Chondrocyte (in vitro differentiated cells): ENCODE data around the gene JAKMIP3. TPM values are rescaled to one million over a fixed set of nuclear protein-coding genes. Genes with fewer than 3 reads are reported as not detected.

ENCODE experiments used
- DNase-seq: peaks from one replicate; pipeline ENCODE4 v3.0.0; 2021; ENCODE audit warnings: mixed read lengths, low spot score
- H3K27ac Mint-ChIP-seq: one replicate; pipeline ENCODE4 v1.8.0; 2021; ENCODE audit warnings: mild to moderate bottlenecking, moderate library complexity, mixed read lengths; ENCODE audit not compliant: unreplicated experiment
- H3K27me3 Mint-ChIP-seq: 2 replicates; pipeline ENCODE4 v1.8.0; 2021; ENCODE audit warnings: low read depth, mixed read lengths
- H3K36me3 Mint-ChIP-seq: 2 replicates; pipeline ENCODE4 v1.8.0; 2021; ENCODE audit warnings: low read depth, mixed read lengths
- H3K4me1 Mint-ChIP-seq: 2 replicates; pipeline ENCODE4 v1.8.0; 2021; ENCODE audit warnings: low read depth, mild to moderate bottlenecking, mixed read lengths
- H3K4me3 Mint-ChIP-seq: one replicate; pipeline ENCODE4 v1.8.0; 2021; ENCODE audit warnings: mild to moderate bottlenecking, moderate library complexity, mixed read lengths; ENCODE audit not compliant: unreplicated experiment
- H3K9me3 Mint-ChIP-seq: 2 replicates; pipeline ENCODE4 v1.8.0; 2021; ENCODE audit warnings: low read depth, mixed read lengths
- CTCF ChIP-seq: fragments of 200-600 bp; sonication (generic); IDR thresholded peaks from 2 replicates; pipeline ENCODE4 v1.5.0; 2021; ENCODE audit warnings: antibody characterized with exemption, mild to moderate bottlenecking, moderate library complexity
- total RNA-seq: library from RNA; stranded (reverse); gene quantifications from 3 replicates; pipeline ENCODE4 v1.2.1, GENCODE V29; 2021

Gene JAKMIP3
- total RNA-seq, 1 donor from 2014 or later, result 0.67 TPM

GRCh38 chr10:132109341-132110110, 43.8 kb downstream of the JAKMIP3 start:
- H3K27me3 Mint-ChIP-seq, result peaks cover 19% of the 10 kb centered on the region
- no peaks in the 10 kb centered on the region for H3K4me1 Mint-ChIP-seq
- DNase-seq, result peak; percentile 75
- no peaks in the 10 kb centered on the region for H3K9me3 Mint-ChIP-seq
- no peak for TF ChIP-seq CTCF
- H3K27ac Mint-ChIP-seq, result no peak overlapping the region
- no peak overlapping the region for H3K4me3 Mint-ChIP-seq
- no peaks in the 10 kb centered on the region for H3K36me3 Mint-ChIP-seq

GRCh38 chr10:132110111-132110521, 44.4 kb downstream of the JAKMIP3 start:
- Mint-ChIP-seq H3K27ac (no peak overlapping the region), H3K9me3 (no peaks in the 10 kb centered on the region), H3K4me1 (no peaks in the 10 kb centered on the region), H3K27me3 (peaks cover 19% of the 10 kb centered on the region), H3K36me3 (no peaks in the 10 kb centered on the region), H3K4me3 (no peak overlapping the region)
- DNase-seq, result peak; percentile 88
- TF ChIP-seq CTCF, result no peak

GRCh38 chr10:132110713-132111112, 45.0 kb downstream of the JAKMIP3 start:
- DNase-seq, result no peak
- peaks cover 19% of the 10 kb centered on the region for H3K27me3 Mint-ChIP-seq
- H3K27ac Mint-ChIP-seq, result no peak overlapping the region
- no peak overlapping the region for H3K4me3 Mint-ChIP-seq
- TF ChIP-seq CTCF, result no peak
- peaks cover 4% of the 10 kb centered on the region for H3K4me1 Mint-ChIP-seq
- no peaks in the 10 kb centered on the region for H3K36me3 Mint-ChIP-seq
- H3K9me3 Mint-ChIP-seq, result no peaks in the 10 kb centered on the region

- no peak for TF ChIP-seq CTCF
Measured at GRCh38 chr10:132111121-132111731, 45.5 kb downstream of the JAKMIP3 start.

GRCh38 chr10:132111871-132112341, 46.2 kb downstream of the JAKMIP3 start:
- Mint-ChIP-seq H3K27me3 (peaks cover 19% of the 10 kb centered on the region), H3K27ac (no peak overlapping the region), H3K4me1 (peaks cover 9% of the 10 kb centered on the region), H3K9me3 (no peaks in the 10 kb centered on the region), H3K4me3 (no peak overlapping the region), H3K36me3 (peaks cover under 1% of the 10 kb centered on the region)
- no peak for TF ChIP-seq CTCF
- DNase-seq, result peak; percentile 90

More at GRCh38 chr10:132111121-132111731, 45.5 kb downstream of the JAKMIP3 start:
- Mint-ChIP-seq H3K27ac (no peak overlapping the region), H3K36me3 (no peaks in the 10 kb centered on the region), H3K4me1 (peaks cover 9% of the 10 kb centered on the region), H3K9me3 (no peaks in the 10 kb centered on the region), H3K27me3 (peaks cover 19% of the 10 kb centered on the region), H3K4me3 (no peak overlapping the region)
- peak; percentile 64 for DNase-seq
